Mammary epithelial cell (primary cell): ENCODE results near the gene BIRC5.
"Not testable (repeated sequence)": the region's sequence is repeated elsewhere in the genome, so short reads cannot be mapped to it uniquely, and the experiment has no call there.

Experiments
- EZH2 ChIP-seq: IDR thresholded peaks from 2 replicates; pipeline ENCODE4 v1.6.1; 2012; ENCODE audit warnings: low read length, inconsistent platforms, borderline replicate concordance
- TF ChIP-seq, protein P1 (sequence below), 2 donors: IDR thresholded peaks in 1 of 2; conservative IDR thresholded peaks in 1 of 2; 2 replicates each; pipeline ENCODE4 v1.5.1; 2011 to 2012; ENCODE audit warnings: inconsistent platforms in 2 of 2, low read length in 2 of 2, mild to moderate bottlenecking in 2 of 2, control low read depth in 1 of 2, low read depth in 1 of 2; ENCODE audit not compliant: insufficient read depth in 1 of 2; ENCODE audit errors: extremely low read depth in 1 of 2

DNA sequence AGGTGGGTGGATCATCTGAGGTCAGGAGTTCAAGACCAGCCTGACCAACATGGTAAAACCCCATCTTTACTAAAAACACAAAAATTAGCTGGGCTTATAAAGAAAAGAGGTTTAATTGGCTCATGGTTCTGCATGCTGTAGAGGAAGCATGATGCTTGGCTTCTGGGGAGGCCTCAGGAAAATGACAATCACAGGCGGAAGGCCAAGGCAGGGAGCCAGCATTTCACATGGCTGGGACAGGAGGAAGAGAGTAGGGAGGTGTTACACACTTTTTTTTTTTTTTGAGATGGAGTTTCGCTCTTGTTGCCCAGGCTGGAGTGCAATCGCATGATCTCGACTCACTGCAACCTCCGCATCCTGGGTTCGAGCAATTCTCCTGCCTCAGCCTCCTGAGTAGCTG, 21.0 kb downstream of the BIRC5 start:
- TF ChIP-seq, protein P1, sequence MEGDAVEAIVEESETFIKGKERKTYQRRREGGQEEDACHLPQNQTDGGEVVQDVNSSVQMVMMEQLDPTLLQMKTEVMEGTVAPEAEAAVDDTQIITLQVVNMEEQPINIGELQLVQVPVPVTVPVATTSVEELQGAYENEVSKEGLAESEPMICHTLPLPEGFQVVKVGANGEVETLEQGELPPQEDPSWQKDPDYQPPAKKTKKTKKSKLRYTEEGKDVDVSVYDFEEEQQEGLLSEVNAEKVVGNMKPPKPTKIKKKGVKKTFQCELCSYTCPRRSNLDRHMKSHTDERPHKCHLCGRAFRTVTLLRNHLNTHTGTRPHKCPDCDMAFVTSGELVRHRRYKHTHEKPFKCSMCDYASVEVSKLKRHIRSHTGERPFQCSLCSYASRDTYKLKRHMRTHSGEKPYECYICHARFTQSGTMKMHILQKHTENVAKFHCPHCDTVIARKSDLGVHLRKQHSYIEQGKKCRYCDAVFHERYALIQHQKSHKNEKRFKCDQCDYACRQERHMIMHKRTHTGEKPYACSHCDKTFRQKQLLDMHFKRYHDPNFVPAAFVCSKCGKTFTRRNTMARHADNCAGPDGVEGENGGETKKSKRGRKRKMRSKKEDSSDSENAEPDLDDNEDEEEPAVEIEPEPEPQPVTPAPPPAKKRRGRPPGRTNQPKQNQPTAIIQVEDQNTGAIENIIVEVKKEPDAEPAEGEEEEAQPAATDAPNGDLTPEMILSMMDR (conservative IDR thresholded peaks at IDR 0.05 in 1 of 2, IDR thresholded peaks at IDR 0.05 in 1 of 2; ENCODE audit: extremely low read depth in 1 of 2, insufficient read depth in 1 of 2, low read depth in 1 of 2, low read length in 2 of 2), result not testable (repeated sequence)
- TF ChIP-seq EZH2, result not testable (repeated sequence)
